ENCODE results near the gene CIAO2B.

The CIAO2B gene

GRCh38 chr16:66885491-66885890 is 48.7 kb downstream of the CIAO2B start:
- no peak for DNase-seq (ENCODE audit: low read depth)

GRCh38 chr16:66882702-66883101 is 51.5 kb downstream of the CIAO2B start:
- no peak for DNase-seq (ENCODE audit: low read depth)
